NCI-H2081 (cell line): Measurements from ENCODE around the gene SIRPD.

Experiments used
- DNase-seq, 2 experiments: peaks; one replicate each; lab custom pipeline; 2025; lab: John Stamatoyannopoulos, UW

SIRPD gene

GRCh38 chr20:1494436-1494835, 63.1 kb downstream of the SIRPD start:
- no peak for DNase-seq

GRCh38 chr20:1493536-1493935, 64.0 kb downstream of the SIRPD start:
- no peak for DNase-seq

GRCh38 chr20:1491860-1492642, 65.5 kb downstream of the SIRPD start:
- no peak for DNase-seq

- no peak for DNase-seq
These were observed 66.1 kb downstream of the SIRPD start, which contains the start of gene SIRPB2 for GRCh38 chr20:1491281-1491840. Gene SIRPB2 (minus strand): TSS chr20:1491420. CDS start chr20:1491359, 61 bp downstream.

GRCh38 chr20:1490643-1491195, 66.8 kb downstream of the SIRPD start:
- DNase-seq, result no peak

GRCh38 chr20:1489764-1490436, 67.6 kb downstream of the SIRPD start:
- no peak for DNase-seq

GRCh38 chr20:1489325-1489724, 68.2 kb downstream of the SIRPD start:
- DNase-seq, result no peak

GRCh38 chr20:1486566-1486965, 70.9 kb downstream of the SIRPD start:
- no peak for DNase-seq

- no peak for DNase-seq
These were observed 72.9 kb downstream of the SIRPD start for GRCh38 chr20:1484438-1485116.
